Right atrium auricular region (tissue), 2 donors: Measurements from ENCODE around the gene ASB13. TPM values are rescaled to one million over a fixed set of nuclear protein-coding genes. Genes with fewer than 3 reads are reported as not detected.

ENCODE experiments used
- DNase-seq: peaks from one replicate; pipeline ENCODE4 v3.0.0-alpha.2; 2019; ENCODE audit warnings: low spot score
- H3K27ac ChIP-seq, 2 donors: fragments of 200-600 bp; sonication (generic); 1 replicate in 1 of 2; 2 replicates in 1 of 2; pipeline ENCODE4 v1.5.1; 2016 to 2019
- H3K27me3 ChIP-seq, 2 donors: fragments of 200-600 bp; sonication (generic); one replicate each; pipeline versions ENCODE4 v1.5.1 to v1.6.0; 2017 to 2019
- H3K36me3 ChIP-seq: fragments of 200-600 bp; sonication (generic); one replicate; pipeline ENCODE4 v1.5.1; 2016
- H3K4me1 ChIP-seq, 2 donors: fragments of 200-600 bp; sonication (generic); one replicate each; pipeline versions ENCODE4 v1.5.1 to v1.6.0; 2017 to 2019
- H3K4me3 ChIP-seq, 2 donors: fragments of 200-600 bp; sonication (generic); 1 replicate in 1 of 2; 2 replicates in 1 of 2; pipeline ENCODE4 v1.5.1; 2017 to 2019; ENCODE audit warnings: mild to moderate bottlenecking in 1 of 2, moderate library complexity in 1 of 2
- H3K9me3 ChIP-seq, 2 donors: fragments of 200-600 bp; sonication (generic); one replicate each; pipeline ENCODE4 v1.5.1; 2019
- CTCF ChIP-seq, 2 donors: fragments of 200-600 bp; sonication (generic); IDR thresholded peaks; one replicate each; pipeline ENCODE4 v1.5.1; 2019; ENCODE audit warnings: antibody characterized with exemption in 2 of 2
- total RNA-seq, 2 donors: library from RNA; depleted of rRNA; stranded (reverse); fragments of >200 nt; gene quantifications; one replicate each; pipeline ENCODE4 v1.1.0, GENCODE V29; 2016

The ASB13 gene
- total RNA-seq, 2 donors from 2014 or later, result 10.5 to 14.3 TPM

GRCh38 chr10:5590816-5591215, 75.6 kb downstream of the ASB13 start:
- Histone ChIP-seq H3K27ac (no peak overlapping the region), H3K4me1 (peaks cover 0 to 10% of the 10 kb centered on the region in 2 donors), H3K4me3 (no peak overlapping the region), H3K9me3 (no peaks in the 10 kb centered on the region), H3K36me3 (no peaks in the 10 kb centered on the region), H3K27me3 (no peaks in the 10 kb centered on the region)
- no peak for DNase-seq
- no peak for TF ChIP-seq CTCF (IDR thresholded peaks at IDR 0.05)

- peaks cover 0 to 15% of the 10 kb centered on the region in 2 donors for H3K4me1 ChIP-seq
- no peak overlapping the region for H3K4me3 ChIP-seq
- no peaks in the 10 kb centered on the region for H3K36me3 ChIP-seq
- no peak overlapping the region for H3K27ac ChIP-seq
- DNase-seq, result no peak
- peak in 1 of 2 donors; percentile 11 for TF ChIP-seq CTCF (IDR thresholded peaks at IDR 0.05)
- H3K9me3 ChIP-seq, result no peaks in the 10 kb centered on the region
- H3K27me3 ChIP-seq, result no peaks in the 10 kb centered on the region
Measured at GRCh38 chr10:5589661-5590511, 76.5 kb downstream of the ASB13 start.

DNA sequence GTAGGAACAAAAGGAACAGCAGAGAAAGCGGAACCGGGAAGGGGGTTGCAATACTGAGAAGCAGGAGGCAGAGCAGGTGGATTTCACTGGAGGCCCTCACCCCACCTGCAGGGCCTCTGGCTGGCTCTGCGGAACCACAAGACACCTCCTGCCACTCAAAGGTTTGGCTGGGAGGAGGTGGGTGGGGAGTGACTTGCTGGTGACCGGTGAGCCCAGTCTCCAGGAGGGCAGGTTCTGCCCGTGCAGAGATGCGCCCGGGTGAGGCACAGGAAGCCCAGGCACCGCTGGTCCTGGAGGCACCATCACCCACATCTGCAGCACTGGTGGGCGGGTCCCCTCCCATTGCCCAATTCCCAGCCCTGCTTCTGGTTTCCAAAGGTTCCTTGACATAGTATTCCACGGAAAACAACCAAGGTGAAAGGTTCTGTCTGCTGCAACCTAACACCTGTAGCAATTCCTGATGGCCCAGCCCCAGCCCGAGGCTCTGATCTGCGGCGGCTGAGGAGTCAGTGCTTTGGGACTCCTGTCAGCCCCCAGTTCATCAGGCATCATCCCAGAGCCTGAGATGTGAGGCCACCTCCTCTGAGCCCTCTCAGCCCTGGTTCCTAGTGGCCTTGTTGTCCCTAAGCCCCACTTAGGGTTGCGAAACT, 77.3 kb downstream of the ASB13 start:
- TF ChIP-seq CTCF (IDR thresholded peaks at IDR 0.05), result no peak
- Histone ChIP-seq H3K9me3 (no peaks in the 10 kb centered on the region), H3K27me3 (no peaks in the 10 kb centered on the region), H3K4me3 (no peak overlapping the region), H3K36me3 (no peaks in the 10 kb centered on the region), H3K4me1 (peaks cover 0 to 8% of the 10 kb centered on the region in 2 donors), H3K27ac (no peak overlapping the region)
- no peak for DNase-seq

Other genes with a start within 250 kb of the ASB13 start
- gene CALML5, start 167.0 kb downstream of the ASB13 start, total RNA-seq, result not detected
- not detected for gene CALML3, start 141.6 kb downstream of the ASB13 start, total RNA-seq
- gene TASOR2, start 18.2 kb upstream of the ASB13 start, total RNA-seq, result 10 to 100 TPM; 41.7 to 47.3 TPM
- 100 to 1,000 TPM; 117 to 124 TPM for gene GDI2, start 146.8 kb upstream of the ASB13 start, total RNA-seq
- gene ANKRD16, start 223.3 kb upstream of the ASB13 start, total RNA-seq, result 1 to 10 TPM; 1.9 to 3.5 TPM
- gene FBH1, start 223.6 kb upstream of the ASB13 start, total RNA-seq, result 10 to 100 TPM; 68.7 to 93.4 TPM